AG10803 (cell line): ENCODE measurements around the gene BCAS4.

Source experiments
- DNase-seq: peaks from one replicate; pipeline ENCODE4 v3.0.0; 2010; ENCODE audit warnings: low read depth
- H3K4me3 ChIP-seq: 2 replicates; pipeline ENCODE4 v1.5.1; 2011; ENCODE audit warnings: mild to moderate bottlenecking, low read length, control low read depth
- TF ChIP-seq, protein P1 (sequence below): conservative IDR thresholded peaks from 2 replicates; pipeline ENCODE4 v1.5.1; 2011; ENCODE audit warnings: mild to moderate bottlenecking, low read length, control low read depth, inconsistent platforms

BCAS4 gene

DNA sequence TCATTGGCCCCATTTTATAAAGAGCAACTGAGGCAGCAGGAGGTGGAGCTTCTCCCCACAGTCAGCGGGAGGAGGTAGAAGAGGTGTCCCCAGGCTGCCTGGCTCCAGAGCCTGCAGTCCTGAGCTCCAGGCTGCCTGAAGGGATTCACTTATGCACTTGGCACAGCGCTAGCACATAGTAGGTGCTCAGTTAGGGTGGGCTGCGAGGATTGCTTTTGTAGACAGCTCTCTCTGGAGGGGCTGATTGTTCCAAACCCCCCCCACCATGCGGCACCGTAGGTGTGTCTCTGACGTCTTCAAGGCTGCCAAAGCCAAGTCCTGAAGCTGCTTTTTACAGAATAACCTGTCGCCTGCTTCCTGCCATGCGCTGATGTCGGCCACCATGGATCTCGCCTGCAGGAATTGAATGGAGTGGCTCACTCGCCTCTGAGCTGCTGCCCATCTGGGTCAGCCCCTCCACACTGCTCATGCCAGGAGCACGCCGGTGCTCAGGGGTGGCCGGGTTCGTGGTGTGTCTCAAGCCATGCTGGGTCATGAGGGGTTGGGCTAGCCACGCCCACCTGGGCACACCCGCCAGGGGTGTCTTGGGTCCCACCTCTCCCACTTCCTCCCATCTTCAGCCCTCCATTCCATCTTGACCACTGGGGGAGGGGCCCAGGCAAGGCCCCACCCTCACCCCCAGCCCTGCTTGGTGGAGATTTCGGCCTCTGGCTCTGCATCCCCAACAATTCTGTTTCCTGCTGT lies 59.8 kb downstream of the BCAS4 start:
- TF ChIP-seq, protein P1, sequence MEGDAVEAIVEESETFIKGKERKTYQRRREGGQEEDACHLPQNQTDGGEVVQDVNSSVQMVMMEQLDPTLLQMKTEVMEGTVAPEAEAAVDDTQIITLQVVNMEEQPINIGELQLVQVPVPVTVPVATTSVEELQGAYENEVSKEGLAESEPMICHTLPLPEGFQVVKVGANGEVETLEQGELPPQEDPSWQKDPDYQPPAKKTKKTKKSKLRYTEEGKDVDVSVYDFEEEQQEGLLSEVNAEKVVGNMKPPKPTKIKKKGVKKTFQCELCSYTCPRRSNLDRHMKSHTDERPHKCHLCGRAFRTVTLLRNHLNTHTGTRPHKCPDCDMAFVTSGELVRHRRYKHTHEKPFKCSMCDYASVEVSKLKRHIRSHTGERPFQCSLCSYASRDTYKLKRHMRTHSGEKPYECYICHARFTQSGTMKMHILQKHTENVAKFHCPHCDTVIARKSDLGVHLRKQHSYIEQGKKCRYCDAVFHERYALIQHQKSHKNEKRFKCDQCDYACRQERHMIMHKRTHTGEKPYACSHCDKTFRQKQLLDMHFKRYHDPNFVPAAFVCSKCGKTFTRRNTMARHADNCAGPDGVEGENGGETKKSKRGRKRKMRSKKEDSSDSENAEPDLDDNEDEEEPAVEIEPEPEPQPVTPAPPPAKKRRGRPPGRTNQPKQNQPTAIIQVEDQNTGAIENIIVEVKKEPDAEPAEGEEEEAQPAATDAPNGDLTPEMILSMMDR = no peak
- DNase-seq = no peak
- no peak overlapping the region for H3K4me3 ChIP-seq

DNA sequence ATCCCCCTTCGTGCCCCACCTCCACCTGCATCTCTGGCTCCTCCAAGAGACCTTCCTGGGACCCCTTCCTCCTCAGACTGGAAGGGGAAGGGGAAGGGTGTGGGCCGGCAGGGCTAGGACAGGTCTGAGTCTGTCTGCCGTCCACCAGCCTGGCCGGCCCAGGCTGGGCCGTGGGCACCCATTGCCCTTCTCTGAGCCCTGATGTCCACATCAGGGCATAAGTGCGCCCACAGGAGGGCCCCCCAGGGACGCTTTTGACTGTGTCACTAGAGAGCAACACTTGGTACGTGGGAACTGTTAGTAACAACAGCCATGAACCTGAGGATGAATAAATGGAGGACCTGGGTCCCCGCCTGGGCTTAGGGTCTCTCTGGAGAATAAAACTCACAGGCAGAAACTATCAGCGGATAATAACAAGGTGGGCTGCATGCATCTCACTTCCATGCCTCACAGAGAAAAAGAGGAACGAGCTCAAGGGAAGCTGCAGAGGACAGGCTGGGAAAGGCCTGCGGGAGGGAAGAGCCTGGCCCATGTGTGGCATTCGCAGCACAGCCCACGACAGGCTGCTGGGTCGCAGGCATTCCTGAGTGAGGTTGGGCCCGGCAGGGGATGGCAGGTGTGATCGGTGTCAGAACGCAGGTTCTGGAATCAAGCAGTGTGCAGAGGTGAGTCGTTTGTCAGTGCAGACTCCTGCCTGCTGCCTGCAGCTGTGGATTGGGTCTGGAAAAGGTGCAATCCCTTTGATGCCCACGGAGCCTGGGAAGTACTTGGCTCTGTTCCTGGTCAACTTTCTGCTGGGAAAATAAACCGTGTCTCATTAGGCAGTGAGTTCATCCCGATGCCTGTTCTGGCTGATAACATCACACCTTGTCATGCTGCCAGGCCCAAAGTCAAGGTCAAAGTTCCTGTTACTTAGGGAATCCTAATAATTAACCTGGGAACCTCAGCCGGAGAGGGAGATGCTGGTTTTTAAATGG lies 60.9 kb downstream of the BCAS4 start:
- H3K4me3 ChIP-seq = no peak overlapping the region
- TF ChIP-seq, protein P1 = no peak
- DNase-seq = no peak

DNA sequence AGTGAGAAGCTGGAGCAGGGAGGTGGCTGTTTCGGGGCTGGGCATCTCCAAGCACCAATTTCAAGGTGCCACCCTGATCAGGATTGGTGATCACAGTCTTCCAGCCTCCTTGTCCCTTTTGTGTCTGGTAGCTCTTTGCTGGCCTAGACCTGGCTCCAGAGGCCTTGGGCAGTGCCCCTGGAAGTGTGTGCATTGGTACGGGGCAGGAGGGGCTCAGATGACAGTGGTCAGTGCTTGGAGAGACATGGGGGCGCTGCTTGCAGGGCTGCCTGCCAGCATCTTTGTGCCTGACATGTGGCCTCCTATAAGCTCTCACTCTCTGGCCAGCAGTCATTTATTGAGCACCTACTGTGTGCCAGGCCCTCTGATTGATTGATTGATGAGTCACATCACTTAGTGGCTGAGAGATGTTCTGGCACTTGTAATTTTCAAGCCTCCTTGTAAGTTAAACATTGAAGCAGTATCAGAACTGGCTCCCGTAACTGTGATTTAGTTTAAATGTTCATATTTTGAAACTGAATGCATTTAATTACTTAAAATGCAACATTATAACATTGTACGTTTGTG lies 61.7 kb downstream of the BCAS4 start:
- no peak for DNase-seq
- no peak overlapping the region for H3K4me3 ChIP-seq
- TF ChIP-seq, protein P1 = no peak

DNA sequence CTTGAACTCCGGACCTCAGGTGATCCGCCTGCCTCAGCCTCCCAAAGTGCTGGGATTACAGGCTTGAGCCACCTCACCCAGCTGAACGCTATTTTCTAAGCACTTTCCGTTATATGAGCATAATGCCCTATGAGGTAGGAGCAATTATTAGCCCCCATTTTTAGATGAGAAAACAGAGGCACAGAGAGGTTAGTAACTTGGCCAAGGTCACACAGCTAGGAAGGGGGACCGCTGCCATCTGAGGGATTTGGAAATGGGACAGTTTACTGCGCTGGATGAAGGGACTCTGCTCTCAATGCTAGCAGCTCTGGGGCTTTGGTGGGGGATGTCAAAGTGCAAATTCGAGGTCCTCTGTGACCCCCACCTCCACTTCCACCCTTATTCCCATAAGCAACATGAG lies 62.5 kb downstream of the BCAS4 start:
- H3K4me3 ChIP-seq = no peak overlapping the region
- DNase-seq = no peak
- TF ChIP-seq, protein P1 = no peak

DNA sequence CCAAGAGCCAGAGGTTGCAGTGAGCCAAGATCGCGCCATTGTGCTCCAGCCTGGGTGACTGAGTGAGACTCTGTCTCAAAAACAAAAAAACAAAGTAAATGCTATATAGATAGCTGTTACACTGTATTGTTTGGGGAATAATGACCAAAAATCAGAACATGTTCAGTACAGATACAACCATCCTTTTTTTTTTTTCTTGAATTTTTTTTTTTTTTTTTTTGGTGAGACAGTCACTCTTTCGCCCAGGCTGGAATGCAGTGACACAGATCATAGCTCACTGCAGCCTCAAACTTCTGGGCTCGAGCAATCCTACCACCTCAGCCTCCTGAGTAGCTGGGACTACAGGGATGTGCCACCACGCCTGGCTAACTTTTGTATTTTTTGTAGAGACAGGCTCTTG lies 63.7 kb downstream of the BCAS4 start:
- TF ChIP-seq, protein P1 = no peak
- DNase-seq = no peak

DNA sequence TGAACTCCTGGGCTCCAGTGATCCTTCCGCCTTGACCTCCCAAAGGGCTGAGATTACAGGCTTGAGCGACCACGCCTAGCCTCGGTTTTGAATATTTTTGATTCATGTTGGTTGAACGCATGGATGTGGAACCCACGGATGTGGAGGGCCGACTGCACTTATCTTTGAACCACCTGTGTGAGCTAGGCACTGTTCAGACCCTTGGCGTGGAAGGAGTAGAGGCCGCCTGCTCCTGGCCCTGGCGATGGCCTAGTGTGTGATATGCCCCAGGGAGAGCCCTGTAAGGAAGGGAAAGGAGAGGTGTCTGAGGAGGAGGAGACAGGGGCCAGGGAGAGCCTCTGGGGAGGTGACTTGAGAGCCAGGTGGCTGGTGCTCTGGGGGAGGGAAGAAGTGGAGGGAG lies 64.3 kb downstream of the BCAS4 start:
- TF ChIP-seq, protein P1 = no peak
- H3K4me3 ChIP-seq = no peak overlapping the region
- no peak for DNase-seq

More for the DNA sequence above, 63.7 kb downstream of the BCAS4 start:
- no peak overlapping the region for H3K4me3 ChIP-seq
